ENCODE data around the gene CRIM1.

DNA sequence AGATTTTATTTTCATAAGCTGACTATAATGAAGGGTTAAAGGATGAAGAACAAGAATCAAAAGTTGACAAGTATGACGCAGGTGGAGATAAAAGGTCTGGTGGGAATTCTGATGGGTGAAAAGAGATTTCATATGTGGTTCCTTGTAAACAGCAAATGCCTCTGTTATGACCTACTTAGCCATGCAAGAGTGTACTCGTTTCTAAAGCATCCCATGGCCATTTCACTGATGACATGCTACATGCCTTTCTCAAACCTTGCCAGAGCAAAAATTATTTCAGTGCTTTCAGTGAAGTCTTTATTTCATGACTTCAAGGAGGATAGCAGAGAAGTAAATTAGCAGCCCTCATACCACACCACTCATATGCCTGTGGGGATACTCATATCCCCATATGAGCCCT, 170.6 kb downstream of the CRIM1 start:
- no peak for TF ChIP-seq EP300 (IDR thresholded peaks at IDR 0.05; ENCODE audit: borderline replicate concordance)
- TF ChIP-seq REST (IDR thresholded peaks at IDR 0.05; ENCODE audit: low read depth), result no peak
